ENCODE measurements around the gene RNF148.

The RNF148 gene

GRCh38 chr7:122715183-122715582 lies 12.5 kb upstream of the RNF148 start:
- H3K4me3 ChIP-seq (replicated peaks; ENCODE audit: low read depth, low read length), result no peak overlapping the region
- no peak for DNase-seq (ENCODE audit: low read depth)
- TF ChIP-seq CTCF (IDR thresholded peaks at IDR 0.05; ENCODE audit: low read length, missing control alignments), result no peak

GRCh38 chr7:122710916-122711315 lies 8.2 kb upstream of the RNF148 start:
- no peak overlapping the region for H3K4me3 ChIP-seq (replicated peaks; ENCODE audit: low read depth, low read length)
- TF ChIP-seq CTCF (IDR thresholded peaks at IDR 0.05; ENCODE audit: low read length, missing control alignments), result no peak
- no peak for DNase-seq (ENCODE audit: low read depth)

GRCh38 chr7:122709930-122710646 lies 7.4 kb upstream of the RNF148 start:
- no peak for DNase-seq (ENCODE audit: low read depth)
- no peak for TF ChIP-seq CTCF (IDR thresholded peaks at IDR 0.05; ENCODE audit: low read length, missing control alignments)
- H3K4me3 ChIP-seq (replicated peaks; ENCODE audit: low read depth, low read length), result no peak overlapping the region

- TF ChIP-seq CTCF (IDR thresholded peaks at IDR 0.05; ENCODE audit: low read length, missing control alignments), result no peak
- DNase-seq (ENCODE audit: low read depth), result no peak
Measured at GRCh38 chr7:122706836-122707235, 4.1 kb upstream of the RNF148 start.

GRCh38 chr7:122699017-122699416 lies 3.7 kb downstream of the RNF148 start, which contains the start of gene RNF133:
TSS of gene RNF133 (minus strand) at chr7:122699117. CDS start at chr7:122698918, 199 bp downstream.
- TF ChIP-seq CTCF (IDR thresholded peaks at IDR 0.05; ENCODE audit: low read length, missing control alignments), result no peak
- DNase-seq (ENCODE audit: low read depth), result no peak

More at GRCh38 chr7:122706836-122707235, 4.1 kb upstream of the RNF148 start:
- no peak overlapping the region for H3K4me3 ChIP-seq (replicated peaks; ENCODE audit: low read depth, low read length)

GRCh38 chr7:122695816-122696215 lies 6.9 kb downstream of the RNF148 start:
- no peak overlapping the region for H3K4me3 ChIP-seq (replicated peaks; ENCODE audit: low read depth, low read length)
- TF ChIP-seq CTCF (IDR thresholded peaks at IDR 0.05; ENCODE audit: low read length, missing control alignments), result no peak
- DNase-seq (ENCODE audit: low read depth), result no peak

More at GRCh38 chr7:122699017-122699416, 3.7 kb downstream of the RNF148 start, which contains the start of gene RNF133:
- H3K4me3 ChIP-seq (replicated peaks; ENCODE audit: low read depth, low read length), result no peak within 1 kb of the TSS

GRCh38 chr7:122694697-122695096 lies 8.0 kb downstream of the RNF148 start:
- no peak for DNase-seq (ENCODE audit: low read depth)
- H3K4me3 ChIP-seq (replicated peaks; ENCODE audit: low read depth, low read length), result no peak overlapping the region
- TF ChIP-seq CTCF (IDR thresholded peaks at IDR 0.05; ENCODE audit: low read length, missing control alignments), result no peak
